GM18861 (cell line): ENCODE results near the gene LDLRAD2.
A peak's percentile ranks its signal among the peaks of the same experiment; 100 is the strongest.

Experiments used
- ATAC-seq: cut with Tn5 transposase; IDR thresholded peaks from one replicate; pipeline ENCODE4 v1.9.1; 2021; ENCODE audit not compliant: unreplicated experiment

The LDLRAD2 gene

DNA sequence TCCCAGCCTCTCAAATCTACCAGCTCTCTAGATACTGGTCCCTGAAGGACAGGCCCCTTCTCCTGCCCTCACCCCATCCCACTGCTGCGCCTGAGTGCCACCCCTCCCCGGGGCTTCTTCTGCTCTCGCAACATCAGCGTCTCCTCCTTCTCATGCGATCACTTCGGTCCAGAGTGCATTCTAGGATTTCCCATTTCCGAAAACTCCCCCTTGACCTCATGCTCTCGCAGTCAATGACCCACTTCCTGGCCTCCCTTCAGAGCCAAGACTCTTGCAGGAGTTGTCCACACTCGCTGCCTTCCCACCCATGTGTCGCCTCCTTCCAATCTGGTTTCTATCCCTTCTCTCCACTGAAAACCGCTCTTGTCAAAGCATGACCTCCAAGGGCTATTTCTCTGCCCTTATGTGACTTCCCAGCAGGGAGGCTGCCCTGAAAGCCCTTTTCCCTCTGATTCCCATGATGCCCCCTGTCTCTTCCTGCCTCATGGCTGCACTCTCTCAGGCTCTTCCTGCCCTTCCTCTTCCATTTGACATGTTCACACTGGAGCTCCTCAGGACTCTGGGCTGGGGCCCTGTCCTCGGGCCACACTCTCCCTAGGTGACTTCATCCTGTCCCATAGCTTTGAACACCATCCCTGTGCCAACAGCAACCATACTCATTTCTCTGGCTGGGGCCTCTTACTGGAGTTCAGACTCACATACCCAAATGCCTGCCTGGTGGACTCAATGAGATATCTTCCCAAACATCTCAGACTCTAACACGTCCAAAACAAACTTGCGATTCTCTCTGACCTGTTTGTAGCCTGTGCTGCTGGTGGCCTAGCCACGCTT is 46.0 kb downstream of the LDLRAD2 start:
- ATAC-seq = no peak

DNA sequence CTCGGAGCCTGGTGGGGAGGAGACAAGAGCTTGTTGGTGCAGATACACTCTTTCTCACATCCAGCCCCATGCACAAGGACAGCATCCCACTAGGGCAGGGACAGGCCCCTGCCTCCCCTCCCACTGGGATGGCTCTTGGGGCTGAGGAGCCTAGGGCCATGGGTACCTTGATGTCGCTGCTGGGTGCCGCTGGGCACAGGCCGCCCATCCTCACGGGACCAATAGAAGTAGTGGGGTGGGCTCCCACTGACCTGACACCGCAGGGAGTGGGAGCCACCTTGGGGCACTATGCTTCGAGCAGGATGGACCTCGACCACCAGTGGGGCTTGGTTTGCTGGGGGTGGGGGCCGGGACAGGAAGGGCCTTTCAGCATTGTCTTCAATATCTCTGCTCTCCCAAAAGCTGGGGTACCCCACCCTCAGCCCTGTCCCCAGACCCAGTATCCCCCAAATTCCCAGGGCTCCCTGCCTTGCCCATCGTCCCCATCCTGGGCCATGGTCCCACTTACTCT is 47.7 kb downstream of the LDLRAD2 start:
- ATAC-seq = no peak

DNA sequence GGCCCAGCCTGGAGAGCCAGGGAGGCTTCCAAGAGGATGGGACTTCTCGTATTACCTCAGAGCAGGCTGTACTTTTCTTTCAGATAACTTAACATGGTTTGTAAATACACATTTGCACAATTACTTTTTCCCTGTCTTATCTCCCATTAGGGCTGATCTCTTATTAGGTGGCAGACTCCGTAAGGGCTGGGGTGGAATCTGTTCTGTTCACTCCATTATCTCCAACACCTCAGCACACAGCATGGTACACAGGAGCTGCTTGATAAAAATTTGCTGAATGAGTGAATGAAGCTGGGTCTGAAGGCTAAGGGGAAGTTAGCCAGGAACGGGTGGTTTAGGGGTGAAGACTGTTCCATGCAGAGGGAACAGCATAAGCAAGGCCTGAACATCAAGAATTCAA is 48.9 kb downstream of the LDLRAD2 start:
- ATAC-seq = no peak

DNA sequence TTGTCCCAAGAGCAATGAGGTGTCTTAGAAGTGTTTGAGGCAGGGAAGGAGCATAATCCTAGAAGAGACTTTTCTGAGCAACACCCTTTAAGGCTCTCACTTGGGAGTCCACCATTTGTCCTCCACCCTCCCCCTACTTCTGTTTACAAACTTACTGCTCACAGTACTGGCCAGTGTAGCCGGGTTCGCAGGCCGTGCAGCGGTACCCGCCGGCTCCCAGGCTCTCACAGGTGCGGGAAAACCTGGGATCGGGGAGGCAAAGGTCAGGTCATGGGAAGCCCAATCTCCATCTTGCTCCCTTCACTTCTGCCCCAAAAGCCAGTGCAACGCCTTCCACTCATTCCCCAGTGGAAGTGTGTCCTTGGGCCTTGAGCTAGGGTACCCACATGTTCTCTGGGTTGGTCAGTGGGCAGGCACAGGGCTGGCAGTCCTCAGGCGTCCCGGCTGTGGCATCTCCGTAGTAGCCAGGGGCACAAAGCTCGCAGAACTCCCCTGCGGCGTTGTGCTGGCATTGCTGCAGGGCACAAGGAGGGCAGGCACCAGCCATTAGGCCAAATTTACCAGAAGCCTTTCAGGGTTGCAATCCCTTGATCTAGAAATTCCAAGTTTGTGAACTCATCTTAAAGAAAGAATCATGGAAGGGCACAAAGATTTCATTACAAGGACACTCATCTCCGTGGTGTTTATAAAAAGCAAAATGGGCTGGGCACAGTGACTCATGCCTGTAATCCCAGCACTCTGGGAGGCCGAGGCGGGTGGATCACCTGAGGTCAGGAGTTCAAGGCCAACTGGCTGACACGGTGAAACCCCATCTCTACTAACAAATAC is 49.8 kb downstream of the LDLRAD2 start:
- no peak for ATAC-seq

DNA sequence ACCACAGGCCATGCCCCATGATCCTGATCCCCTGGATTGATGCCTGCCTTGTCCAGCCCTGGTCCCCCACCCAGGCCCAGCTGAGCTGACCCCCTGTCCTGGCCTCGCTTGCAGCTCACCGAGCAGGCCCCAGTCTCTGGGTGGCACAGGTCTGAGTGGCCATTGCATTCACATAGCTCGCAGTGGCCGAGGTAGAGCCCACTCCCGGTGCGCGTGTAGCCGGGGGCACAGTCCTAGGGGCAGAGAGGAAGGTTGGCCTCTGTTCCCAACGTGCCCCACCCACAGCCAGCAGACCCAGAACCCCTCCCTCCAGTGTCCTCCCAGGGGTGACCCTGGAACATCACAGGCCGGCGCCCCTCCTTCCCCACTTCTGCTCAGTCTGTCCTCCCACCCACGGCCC is 51.9 kb downstream of the LDLRAD2 start:
- ATAC-seq = no peak

DNA sequence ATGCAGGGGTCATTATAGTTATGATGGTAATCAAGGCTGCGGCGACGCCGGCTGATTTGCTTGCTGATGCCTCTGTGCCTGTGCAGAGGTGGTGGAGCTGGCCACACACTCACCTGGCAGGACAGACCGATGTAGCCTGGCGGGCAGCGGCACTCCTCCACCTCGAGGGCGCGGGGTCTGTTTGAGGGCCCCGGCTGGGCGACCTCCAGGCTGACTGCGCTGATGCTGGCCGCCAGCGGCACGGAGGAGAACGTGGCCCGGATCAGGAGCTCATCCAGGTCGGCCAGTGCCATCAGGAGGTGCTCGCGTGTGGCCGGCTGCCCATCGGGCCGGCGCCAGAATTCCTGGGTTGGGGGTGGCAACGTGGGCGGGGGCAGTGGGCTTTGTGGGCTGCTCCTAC is 52.7 kb downstream of the LDLRAD2 start:
- ATAC-seq = no peak

DNA sequence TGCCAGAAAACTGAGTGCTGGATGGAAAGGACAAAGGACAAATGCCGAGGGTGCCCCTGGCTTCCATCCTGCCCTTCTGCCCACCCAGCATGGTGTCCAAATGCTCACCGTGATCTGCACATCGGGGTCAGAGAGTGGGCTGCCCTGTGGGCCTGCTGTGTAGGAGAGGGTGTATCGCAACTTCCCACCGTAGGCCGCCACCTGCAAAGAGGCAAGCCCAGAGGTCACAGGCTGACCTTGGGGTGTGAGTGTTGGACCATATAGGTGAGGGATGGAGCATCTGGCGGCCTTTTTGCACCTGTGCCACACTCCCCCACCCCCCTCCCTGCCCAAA is 53.5 kb downstream of the LDLRAD2 start:
- no peak for ATAC-seq

DNA sequence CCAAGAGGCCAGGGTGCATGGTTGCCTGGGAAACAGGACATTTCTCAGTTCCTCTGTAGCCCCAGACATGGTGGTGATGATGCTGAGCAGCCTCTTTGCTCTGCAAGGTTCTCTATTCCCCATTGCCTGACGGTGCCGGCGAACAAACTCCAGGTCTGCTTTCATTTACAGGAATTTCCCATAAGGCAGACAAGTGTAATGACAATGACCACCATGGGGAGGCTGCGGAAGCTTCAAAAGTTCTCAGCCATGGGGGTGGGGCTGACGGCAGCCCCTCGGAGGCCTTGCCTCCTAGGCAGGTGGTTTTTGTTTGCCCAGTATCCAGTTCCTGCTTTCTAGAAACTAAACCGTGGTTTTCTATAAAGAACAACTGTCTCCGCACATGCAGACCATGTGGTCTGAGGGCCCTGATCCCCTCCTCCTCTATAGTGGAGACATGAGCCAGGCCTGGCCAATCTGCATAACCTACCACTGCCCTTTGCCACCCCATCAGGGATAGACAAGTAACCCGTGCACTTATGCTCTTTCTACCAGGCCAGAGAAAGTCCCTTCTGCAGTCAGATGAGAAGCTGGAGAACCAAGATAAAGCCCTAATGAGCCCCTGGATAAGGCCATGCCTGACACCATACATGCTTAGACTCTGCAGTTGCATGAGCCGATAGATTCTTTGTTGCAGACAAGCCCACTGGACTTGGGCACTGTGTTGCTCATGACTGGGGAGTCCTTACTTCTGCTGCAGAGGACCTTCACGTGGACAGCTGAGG is 54.1 kb downstream of the LDLRAD2 start:
- ATAC-seq = peak; percentile 80

DNA sequence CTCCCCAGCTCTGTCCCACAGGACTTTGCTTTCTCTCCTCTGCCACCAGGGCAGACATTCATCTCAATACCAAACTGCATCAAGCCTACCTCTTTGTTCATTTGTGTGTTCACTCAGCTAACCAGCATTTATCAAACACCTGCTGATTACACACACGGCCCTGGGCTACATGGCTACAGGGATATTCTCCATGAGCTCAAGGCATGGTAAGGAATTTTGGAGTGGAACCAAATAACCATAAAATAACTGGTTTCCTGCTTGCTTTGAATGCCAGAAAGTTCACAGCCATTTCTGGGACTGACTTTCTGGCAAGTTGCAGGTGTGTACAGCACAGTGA is 54.6 kb downstream of the LDLRAD2 start:
- ATAC-seq = no peak

DNA sequence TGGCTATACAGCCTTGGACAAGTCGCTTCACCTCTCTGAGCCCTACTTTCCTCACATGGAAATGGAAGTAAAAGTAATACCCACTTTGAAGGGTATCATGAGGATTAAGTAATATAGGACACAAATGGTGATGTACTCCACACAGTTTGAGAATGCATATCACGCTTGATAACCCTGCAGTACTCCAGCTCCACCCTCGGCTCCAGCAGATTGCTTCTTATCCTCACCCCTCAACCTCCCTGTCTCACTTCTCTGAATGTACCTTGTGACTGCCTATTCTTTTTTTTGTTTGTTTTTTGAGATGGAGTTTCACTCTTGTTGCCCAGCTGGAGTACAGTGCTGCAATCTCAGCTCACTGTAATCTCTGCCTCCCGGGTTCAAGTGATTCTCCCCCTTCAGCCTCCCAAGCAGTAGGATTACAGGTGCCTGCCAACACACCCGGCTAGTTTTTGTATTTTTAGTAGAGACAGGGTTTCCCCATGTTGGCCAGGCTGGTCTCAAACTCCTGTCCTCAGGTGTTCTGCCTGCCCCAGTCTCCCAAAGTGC is 55.5 kb downstream of the LDLRAD2 start:
- ATAC-seq = no peak

DNA sequence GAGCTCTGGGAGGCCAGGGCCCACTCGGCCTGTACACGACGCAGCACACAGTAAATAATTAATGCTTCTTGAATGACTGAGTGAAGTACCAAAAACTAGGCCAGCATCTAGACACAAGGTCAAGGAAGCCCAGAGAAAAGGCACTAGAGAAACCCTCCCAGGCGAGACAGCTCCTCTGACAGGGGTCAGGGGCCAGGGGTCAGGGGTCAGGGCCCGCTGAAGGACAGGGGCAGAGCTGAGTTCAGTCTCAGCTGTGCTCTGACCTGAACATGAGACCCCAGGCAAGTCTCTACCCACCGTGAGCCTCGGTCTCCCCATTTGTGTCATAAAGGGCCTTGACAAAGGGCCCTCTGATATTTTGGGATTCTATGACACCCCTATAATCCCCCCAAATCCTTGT is 56.4 kb downstream of the LDLRAD2 start:
- ATAC-seq = no peak

DNA sequence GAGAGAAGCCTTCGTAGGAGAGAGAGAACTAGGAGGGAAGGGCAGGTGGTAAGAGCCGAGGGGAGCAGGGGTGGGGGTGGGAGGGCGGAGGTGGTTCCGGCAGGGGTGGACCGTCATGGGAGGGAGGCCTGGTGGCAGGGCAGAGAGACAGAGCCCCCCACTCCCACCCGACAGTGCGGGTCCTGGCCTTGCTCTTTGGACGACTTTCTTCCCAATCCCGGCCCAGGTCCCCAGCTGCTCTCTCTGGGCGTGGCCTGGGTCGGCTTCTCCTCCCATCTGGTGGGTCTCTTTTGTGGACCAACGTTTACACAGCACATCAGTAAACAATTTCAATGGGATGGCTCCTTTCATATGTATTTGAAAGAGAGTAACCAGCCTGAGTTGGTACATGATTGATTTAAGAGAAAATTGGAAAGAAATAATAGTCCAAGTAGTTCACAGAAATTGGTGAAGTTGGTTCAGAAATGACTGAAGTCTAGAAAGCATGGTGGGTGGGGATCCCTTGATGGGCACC is 56.9 kb downstream of the LDLRAD2 start:
- no peak for ATAC-seq

DNA sequence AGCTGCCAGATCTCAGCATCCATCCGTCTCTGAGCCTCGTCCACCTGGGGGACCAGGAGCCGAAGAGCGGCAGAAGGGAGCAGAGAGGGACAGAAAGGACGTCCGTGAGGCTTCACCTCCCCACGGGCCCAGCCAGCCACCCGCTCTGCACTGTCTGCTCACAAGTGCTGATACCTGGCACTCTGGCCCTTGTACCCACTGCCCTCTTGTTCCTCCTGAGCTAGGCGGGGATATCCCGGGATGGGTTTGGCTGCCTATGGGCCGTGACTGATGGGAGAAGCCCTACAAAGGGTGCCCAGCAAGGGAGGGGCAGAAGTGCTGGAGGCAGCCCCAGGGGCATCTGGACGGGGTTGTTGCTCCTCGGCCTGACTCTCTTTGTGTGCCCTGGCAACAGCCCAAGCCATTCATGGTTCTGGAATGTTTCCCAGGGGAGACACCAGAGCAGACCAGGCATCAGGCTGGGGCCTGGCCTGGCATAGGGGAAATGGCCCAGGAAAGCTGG is 57.6 kb downstream of the LDLRAD2 start:
- ATAC-seq = no peak

DNA sequence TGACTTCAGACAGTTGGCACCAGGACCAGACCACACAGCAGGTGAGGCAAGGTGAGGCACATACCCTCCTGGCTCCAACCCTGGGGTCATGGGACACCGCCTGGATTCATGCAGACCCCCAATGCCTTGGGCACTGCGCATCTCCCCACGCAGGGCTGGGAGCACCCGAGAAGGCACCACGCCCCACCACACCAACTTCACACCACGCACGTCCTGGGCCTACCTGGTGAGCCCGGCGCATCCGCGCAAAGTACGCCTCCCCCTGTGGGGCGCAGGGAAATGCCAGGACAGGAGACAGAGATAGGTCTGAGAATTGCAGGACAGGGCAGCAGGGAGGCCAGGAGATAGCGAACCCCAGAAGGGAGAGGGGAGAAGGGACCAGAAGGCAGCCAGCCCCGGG is 58.5 kb downstream of the LDLRAD2 start:
- ATAC-seq = no peak

DNA sequence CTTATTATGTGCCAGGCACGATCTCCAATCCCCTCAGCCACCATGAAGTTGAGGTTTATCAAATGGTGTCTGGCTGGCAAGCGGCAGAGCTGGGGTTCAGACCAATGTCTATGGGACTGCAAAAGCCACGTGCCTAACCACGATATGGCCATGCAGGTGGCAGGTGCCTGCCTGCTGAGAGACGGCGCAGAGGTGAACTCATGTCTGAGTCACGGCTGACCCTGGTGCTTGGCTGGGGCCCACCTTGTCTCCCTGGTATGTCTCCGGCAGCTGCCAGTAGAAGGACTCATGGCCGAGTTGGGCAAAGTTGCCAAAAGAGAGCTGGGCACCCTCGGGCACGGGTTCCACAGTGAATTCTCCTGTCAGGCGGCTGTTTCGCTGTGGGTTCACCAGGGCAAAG is 59.9 kb downstream of the LDLRAD2 start:
- ATAC-seq = no peak

DNA sequence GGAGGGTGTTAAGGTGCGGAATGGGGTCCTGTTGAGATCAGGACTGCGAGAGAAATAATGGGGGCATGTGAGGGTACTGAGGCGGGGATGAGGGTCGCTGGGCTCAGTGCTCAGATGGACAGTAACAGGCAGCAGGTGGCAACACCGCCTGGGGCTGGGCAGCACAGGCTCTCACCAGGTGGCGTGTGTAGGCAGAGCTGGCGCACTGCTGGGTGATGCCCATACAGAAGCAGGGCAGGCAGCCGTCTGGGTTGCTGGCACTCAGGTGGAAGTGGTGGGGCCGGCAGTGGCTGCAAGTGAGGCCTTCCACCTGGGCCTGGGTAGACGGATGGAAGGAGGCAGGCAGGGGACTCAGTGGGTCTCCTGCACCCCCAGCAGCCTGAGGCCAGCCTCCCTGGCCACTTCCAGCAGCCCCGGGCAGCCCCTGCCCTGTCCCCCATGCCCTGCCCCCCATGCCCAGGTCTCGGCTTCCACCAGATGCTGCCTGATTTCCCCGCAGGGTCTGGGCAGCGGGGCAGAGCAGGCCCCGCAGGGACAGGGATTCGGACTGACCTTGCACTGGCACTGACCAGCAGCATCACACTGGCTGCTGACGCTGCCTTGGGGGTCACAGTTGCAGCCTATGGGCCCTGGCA is 60.5 kb downstream of the LDLRAD2 start:
- ATAC-seq = no peak

DNA sequence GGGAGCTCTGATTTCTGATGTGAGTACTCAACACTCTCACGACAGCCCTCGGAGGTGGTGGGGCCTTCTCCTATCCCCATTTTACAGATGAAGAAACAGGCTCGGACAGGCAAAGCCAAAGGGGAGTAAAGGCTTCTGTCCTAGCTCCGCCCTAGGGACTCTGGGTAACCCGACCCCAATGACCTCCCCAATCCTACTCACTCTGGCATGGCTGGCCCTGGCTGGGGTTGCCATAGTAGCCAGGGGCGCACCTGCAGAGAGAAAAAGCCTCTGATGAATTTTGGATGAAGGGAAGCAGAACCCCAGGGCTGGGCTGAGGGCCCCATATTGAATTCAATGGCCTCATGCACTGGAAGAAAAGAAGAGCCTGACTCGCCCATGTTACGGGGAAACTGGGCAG is 61.1 kb downstream of the LDLRAD2 start:
- ATAC-seq = no peak

DNA sequence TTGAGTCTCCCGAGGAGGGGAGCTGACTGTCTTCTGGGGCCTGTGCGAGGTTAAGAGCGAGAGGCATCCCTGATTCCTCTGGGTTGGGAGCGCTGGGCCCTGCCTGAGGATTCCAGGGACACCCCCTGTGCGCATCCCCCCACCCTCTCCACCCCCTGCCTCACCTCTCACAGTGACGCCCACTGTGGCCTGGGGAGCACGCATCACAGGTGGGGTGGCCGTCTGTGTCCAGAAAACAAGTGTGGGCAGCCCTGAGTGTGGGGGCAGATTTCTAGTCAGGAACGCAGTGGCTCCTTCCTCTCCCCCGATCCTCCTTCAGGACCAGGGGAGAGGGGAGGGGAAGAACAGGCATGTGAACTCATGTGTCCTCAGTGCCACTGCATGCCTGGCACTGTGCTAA is 61.7 kb downstream of the LDLRAD2 start:
- ATAC-seq = no peak

DNA sequence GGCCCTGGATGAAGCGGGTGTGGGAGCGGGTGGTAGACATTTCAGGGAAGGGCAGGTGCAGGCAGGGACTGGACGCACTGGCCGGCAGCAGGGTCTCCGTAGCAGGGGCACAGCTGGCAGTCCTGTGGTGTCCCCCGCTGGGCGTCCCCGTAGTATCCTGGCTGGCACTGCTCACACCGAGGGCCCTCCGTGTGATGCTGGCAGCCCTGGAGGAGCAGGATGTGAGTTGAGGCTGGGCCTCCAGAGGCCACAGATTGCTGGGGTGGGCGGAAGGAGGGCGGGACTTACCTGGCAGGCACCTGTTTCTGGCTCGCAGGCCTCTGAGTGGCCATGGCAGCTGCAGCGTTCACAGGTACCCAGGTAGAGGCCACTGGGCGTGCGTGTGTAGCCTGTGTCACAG is 62.3 kb downstream of the LDLRAD2 start:
- ATAC-seq = no peak
